GM04503 (cell line): ENCODE results near the gene PRRC2B.
"Not testable (repeated sequence)": the region's sequence is repeated elsewhere in the genome, so short reads cannot be mapped to it uniquely, and the experiment has no call there.

Experiments used
- DNase-seq: peaks from one replicate; pipeline ENCODE4 v3.0.0-alpha.2; 2012; ENCODE audit warnings: low read depth

The PRRC2B gene

DNA sequence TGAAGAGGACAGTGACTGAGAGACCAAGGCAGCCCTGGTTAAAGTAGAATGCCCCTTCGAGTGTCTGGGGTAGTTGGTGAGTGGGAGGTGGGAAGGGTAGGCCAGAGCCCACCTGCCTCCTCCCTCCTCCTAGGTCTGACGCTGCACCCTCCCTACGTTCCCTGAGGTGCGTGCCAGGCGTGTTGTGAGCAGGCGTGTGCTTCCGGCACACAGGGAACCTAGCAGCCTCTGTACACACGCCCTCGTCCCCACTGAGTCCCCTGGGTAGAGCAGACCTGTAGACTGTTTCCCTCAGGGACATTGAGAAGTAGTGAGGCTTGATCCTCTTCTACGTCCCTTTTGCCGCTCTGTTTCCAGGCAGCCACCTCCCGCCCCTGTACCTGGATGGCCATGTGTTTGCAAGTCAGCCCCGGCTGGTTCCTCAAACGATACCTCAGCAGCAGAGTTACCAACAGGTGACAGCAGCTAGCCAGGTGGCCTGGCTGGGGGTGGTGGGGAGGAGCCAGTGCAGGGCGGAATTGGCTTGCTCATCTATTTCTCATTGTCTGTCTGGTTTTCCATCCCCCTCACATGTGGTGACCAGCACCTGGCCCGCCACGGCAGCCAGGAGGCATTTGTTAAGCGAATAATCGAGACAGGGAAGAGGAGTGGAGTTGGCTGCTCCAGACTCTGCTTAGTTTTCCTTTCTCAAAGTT lies 92.0 kb downstream of the PRRC2B start:
- DNase-seq, result no peak

DNA sequence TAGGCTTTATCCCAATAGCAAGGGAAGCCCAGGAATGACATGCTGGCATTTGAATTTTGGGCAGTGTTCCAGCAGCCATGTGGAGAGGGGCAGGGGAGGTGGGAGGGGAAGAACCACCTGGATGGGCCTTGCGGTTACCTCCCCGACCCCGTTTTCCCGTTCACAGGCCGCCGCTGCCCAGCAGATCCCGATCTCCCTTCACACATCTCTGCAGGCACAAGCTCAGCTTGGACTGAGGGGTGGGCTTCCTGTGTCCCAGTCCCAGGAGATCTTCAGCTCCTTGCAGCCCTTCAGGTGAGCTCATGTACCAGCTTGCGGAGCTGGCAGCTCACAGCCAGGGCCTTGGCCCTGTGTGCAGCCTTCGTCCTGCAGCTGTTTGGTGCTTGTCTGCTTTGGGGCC lies 93.1 kb downstream of the PRRC2B start:
- DNase-seq, result no peak

DNA sequence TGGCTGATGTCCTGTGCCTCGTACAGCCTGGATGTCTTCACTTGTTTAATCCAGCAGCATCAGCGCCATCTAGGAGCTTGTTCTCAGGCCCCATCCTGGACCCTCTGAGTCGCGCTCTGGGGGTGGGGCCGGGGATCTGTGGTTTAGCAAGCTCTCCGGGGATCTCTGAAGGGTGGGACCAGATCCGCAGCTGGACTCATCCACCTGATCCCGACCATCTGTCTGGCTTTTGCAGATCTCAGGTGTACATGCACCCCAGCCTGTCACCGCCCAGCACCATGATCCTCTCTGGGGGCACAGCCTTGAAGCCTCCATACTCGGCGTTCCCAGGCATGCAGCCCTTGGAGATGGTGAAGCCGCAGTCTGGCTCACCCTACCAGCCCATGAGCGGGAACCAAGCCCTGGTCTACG lies 93.7 kb downstream of the PRRC2B start:
- DNase-seq, result no peak

GRCh38 chr9:131490514-131490913 lies 96.6 kb downstream of the PRRC2B start:
- DNase-seq, result no peak

GRCh38 chr9:131491001-131491710 lies 97.3 kb downstream of the PRRC2B start:
- no peak for DNase-seq

DNA sequence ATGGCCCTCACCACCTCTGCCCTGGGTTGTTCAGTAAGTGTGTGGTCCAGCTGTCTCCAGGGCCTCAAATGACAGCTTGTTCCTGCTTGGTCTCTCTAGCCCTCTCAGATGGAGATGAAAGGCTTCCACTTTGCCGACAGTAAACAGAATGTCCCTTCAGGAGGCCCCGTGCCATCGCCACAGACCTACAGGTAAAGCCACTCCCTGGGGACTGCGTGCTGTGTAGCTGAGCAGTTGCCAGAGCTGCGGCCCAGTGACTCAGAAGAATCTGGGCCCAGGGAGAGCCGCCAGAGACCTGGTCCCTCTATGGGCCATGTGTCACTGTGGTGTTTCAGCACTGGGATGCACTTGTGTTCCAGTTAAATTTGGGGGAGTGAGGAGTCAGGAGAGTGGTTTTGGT lies 98.2 kb downstream of the PRRC2B start:
- no peak for DNase-seq

DNA sequence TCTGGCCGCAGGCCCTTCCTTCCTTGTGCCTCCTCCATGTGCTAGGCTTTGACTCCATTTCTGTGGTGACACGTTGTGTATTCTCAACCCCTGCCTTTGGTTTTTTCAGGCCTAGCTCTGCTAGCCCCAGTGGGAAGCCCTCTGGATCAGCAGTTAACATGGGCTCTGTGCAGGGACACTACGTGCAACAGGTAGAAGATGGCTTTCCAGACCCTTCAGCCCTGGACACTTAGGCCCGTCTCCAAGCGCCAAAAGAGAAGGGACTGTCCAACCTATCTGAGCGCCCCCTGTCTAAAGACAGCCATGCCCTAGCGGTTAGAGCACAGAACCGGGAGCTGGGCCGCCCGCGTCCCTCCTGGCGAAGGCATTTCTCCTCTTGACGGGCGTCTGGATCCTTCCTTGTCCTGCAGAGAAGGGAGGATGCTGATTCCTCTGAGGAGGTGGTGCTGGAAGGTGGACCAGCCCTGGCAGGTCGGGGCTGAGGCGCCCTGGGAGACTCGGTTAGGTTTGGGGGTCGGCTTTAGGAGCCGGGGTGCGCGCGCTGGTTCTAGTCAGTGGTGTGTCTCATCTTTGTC lies 100.5 kb downstream of the PRRC2B start:
- no peak for DNase-seq

DNA sequence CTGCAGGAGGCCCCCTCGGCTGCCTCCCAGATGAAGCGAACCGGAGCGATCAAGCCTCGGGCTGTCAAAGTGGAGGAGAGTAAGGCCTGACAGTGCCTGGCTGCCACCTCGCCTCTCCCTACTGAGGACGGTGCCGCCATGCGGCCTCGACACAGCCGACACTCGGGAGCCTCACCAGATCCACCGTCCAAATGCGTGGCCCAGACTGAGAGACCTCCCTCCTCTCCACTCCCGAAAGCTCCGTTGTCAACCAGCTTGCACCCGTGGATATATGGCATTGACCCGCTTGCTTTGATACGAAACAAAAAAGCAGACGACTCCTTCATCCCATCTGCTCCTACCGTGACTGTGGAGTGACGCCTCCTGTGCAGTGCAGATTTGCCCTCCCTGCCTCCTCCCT lies 101.9 kb downstream of the PRRC2B start:
- no peak for DNase-seq

DNA sequence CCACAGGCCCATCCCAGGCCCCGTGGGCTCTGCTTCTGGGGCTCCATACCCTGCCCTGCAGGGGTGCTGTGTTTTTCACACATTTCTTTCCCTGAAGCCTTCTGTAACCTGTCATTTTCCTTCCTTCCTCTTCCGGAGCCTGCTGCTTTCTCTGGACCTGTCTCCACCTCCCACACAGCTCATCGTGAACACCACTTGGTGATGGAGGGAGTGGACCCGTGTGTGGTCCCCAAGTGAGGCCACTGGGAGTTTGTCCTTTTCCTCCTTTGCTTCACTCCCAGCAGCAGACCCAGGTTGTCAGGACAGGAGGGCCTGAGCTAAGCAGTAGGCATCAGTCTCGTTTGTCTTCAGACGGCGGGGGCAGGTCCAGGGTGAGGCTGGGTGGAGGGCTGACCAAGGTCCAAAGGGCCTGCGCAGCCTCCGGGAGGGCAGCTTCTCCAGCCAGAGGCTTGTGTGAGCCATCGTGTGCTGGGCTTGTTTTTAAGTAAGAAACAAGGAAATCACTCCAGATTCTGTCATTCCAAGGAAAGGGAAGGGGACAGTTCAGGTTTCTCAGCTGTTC lies 103.0 kb downstream of the PRRC2B start:
- no peak for DNase-seq

GRCh38 chr9:131499254-131499767 lies 105.4 kb downstream of the PRRC2B start:
- DNase-seq, result no peak

- DNase-seq, result no peak
These were observed 106.5 kb downstream of the PRRC2B start for GRCh38 chr9:131500377-131500776.

DNA sequence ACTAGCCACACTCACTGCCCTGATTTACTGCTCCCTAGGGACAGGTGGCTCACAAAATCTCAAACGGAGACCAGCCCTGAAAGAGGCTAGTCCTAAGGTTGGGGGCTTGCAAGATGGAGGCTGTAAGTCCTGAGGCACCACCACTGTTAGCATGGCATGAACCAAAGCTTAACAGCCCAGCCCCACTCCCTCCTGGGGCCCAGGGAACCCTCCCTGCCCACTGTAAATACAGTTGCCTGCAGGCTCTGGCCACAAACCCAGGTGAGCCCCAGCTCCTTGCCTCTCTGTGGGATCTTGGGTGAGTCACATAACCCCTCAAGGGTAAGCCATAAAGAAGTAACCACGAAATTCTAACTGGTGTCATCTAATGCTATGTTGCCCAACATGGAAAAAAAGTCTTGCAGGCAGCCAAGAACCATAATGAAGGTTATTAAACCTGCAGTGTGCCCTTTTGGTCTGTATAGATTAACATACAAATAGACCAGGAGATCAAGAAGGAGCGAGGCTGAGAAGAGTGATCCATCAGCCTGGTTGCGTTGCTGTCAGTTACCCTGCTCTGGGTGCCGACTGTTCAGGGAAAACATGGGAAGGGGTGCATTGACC lies 107.2 kb downstream of the PRRC2B start:
- peak; percentile 42 for DNase-seq

DNA sequence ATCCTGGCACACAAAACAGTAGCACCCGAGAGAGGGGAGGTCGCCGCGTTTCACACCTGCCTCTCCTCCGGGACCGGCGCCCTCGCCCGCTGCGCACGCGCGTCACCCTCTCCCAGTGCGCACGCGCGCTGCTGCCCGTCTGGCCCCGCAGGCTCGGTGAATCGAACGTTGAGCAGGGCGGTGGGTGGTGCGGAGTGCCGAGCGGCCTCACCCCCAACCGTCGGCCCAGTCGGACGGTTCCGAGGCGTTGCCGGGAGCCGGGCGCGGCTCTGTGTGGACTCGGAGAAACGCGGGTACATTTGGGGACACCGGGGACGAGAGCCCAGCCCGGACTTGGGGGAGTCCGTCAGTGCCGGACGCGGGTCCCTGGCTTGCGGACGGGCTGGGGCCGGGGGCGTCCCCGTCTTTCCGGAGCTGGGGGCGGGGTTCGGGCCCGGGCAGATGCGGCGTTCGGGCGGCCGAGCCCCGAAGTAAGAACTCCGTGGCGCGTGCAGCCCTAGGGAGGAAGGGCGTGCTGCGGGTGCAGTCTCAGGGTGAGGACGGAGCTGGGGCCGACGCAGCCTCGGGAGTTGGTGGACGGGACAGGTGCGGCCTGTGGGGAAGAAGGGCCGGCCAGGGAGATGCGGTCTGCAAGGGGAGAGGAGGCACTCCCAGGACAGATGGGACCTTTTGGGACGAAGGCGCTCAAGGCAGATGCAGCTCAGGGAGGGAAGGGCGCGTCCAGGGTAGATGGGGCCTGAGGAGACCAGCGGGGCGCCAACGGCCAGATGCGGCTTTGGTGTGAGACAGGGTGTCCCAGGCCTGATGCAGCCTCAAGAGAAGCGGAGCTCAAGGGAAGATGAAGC lies 109.1 kb downstream of the PRRC2B start, which contains the start of gene POMT1:
POMT1 (plus strand) TSS at position 138 of the 845 bp plus-strand sequence. CDS start 1,301 bp downstream, outside the sequence.
- no peak for DNase-seq

DNA sequence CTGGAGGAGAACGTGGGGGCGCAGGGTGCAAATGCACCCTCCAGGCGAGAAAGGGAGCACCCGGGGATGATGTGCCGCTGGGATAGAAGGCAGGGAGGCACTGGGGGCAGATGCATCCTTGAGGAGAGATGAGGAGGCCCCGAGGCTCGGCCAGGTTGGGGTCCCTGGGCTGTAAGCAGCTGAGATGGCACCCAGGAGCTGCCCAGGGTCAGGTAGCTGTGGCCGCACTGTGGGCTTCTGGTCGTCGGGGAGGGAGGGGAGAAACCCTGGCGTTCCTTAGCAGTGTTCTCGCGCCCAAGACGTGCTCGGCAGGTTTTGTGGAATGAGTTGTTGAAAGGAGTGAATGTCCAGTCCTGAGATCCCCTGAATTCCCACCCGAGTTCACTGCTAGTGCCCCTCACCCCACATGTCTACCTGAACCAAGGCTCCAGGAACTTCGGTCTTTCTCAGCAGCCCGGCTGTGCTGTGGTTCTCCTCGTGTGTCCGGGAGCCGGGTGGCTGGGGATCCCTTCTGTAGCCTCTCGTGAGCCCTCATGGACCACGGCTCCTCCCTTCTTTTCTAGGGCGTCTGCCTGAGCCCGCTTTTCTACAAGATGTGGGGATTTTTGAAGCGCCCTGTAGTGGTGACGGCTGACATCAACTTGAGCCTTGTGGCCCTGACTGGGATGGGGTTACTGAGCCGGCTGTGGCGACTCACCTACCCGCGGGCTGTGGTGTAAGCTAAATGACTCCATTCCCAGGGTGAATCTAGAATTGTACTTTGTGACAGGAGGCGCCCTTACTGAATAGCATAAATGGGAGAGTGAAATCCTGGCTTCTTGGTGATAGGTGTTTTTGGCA lies 110.0 kb downstream of the PRRC2B start:
- DNase-seq, result no peak

GRCh38 chr9:131505012-131505411 lies 111.1 kb downstream of the PRRC2B start:
- no peak for DNase-seq

GRCh38 chr9:131511416-131511815 lies 117.5 kb downstream of the PRRC2B start:
- DNase-seq, result no peak

- no peak for DNase-seq
These were observed 118.0 kb downstream of the PRRC2B start for GRCh38 chr9:131511880-131512279.

GRCh38 chr9:131513177-131513576 lies 119.3 kb downstream of the PRRC2B start:
- no peak for DNase-seq

DNA sequence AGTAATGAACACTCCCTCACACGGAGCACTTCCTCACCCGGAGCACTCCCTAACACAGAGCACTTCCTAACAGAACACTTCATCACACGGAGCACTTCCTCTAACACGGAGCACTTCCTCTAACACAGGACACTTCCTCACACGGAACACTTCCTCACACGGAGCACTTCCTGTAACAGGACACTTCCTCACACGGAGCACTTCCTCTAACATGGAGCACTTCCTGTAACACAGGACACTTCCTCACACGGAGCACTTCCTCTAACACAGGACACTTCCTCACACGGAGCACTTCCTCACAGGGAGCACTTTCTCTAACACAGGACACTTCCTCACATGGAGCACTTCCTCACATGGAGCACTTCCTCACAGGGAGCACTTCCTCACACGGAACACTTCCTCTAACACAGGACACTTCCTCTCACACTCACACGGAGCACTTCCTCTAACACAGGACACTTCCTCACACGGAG lies 121.7 kb downstream of the PRRC2B start:
- not testable (repeated sequence) for DNase-seq

GRCh38 chr9:131516100-131516499 lies 122.2 kb downstream of the PRRC2B start:
- DNase-seq, result no peak
